ENCODE data around the gene CCL20.

Gene CCL20

GRCh38 chr2:227780981-227781615 lies 32.5 kb upstream of the CCL20 start:
- Histone ChIP-seq H3K36me3 (ENCODE audit: control insufficient read depth in 2 of 2, insufficient read depth in 1 of 2, low read length in 2 of 2) (no peaks in the 10 kb centered on the region), H3K4me3 (ENCODE audit: low read depth, low read length) (no peak overlapping the region), H3K4me1 (ENCODE audit: control insufficient read depth, insufficient read depth, low read length) (no peaks in the 10 kb centered on the region), H3K9me3 (ENCODE audit: control insufficient read depth, insufficient read depth, low read depth, low read length) (no peaks in the 10 kb centered on the region), H3K27ac (ENCODE audit: extremely low read depth, low read depth, low read length) (no peak overlapping the region)
- CTCF ChIA-PET, result interaction anchor here (0.5 to 1.3 kb wide), 5 partner anchors 15 to 668 kb away, joined by 3 to 4 read pairs (median 3); no protein-coding TSS in a partner anchor
- no peak for TF ChIP-seq ZNF184 (tag by site-specific recombination; IDR thresholded peaks at IDR 0.05)
- TF ChIP-seq ZBTB44 (tag by site-specific recombination; IDR thresholded peaks at IDR 0.05), result no peak
- TF ChIP-seq TCF7L2 (IDR thresholded peaks at IDR 0.05; ENCODE audit: borderline replicate concordance, low read depth, low read length), result no peak
- no peak for TF ChIP-seq ZFP3 (tag by site-specific recombination; IDR thresholded peaks at IDR 0.05; ENCODE audit: low read depth)
- no peak for TF ChIP-seq GLIS1 (tag by site-specific recombination; IDR thresholded peaks at IDR 0.05)
- no peak for TF ChIP-seq SP2 (tag by site-specific recombination; IDR thresholded peaks at IDR 0.05)
- no peak for TF ChIP-seq ZNF311 (tag by site-specific recombination; IDR thresholded peaks at IDR 0.05; ENCODE audit: borderline replicate concordance)
- TF ChIP-seq ZNF37A (tag by site-specific recombination; IDR thresholded peaks at IDR 0.05), result no peak
- no peak for TF ChIP-seq ZNF26 (tag by site-specific recombination; IDR thresholded peaks at IDR 0.05)
- POLR2A ChIA-PET, result no interaction called here

- H3K36me3 ChIP-seq (ENCODE audit: control insufficient read depth in 2 of 2, insufficient read depth in 1 of 2, low read length in 2 of 2), result no peaks in the 10 kb centered on the region
- no peaks in the 10 kb centered on the region for H3K9me3 ChIP-seq (ENCODE audit: control insufficient read depth, insufficient read depth, low read depth, low read length)
- CTCF ChIA-PET, result interaction anchor here (0.5 to 1.3 kb wide), 4 partner anchors 16 to 669 kb away, joined by 3 to 4 read pairs (median 3); no protein-coding TSS in a partner anchor
- H3K4me3 ChIP-seq (ENCODE audit: low read depth, low read length), result no peak overlapping the region
- no peak overlapping the region for H3K27ac ChIP-seq (ENCODE audit: extremely low read depth, low read depth, low read length)
- POLR2A ChIA-PET, result no interaction called here
- TF ChIP-seq ZNF404 (tag by site-specific recombination; IDR thresholded peaks at IDR 0.05), result no peak
- no peak for TF ChIP-seq ZNF391 (tag by site-specific recombination; IDR thresholded peaks at IDR 0.05; ENCODE audit: borderline replicate concordance, low read depth)
- TF ChIP-seq ZSCAN16 (tag by site-specific recombination; IDR thresholded peaks at IDR 0.05), result no peak
- no peak for TF ChIP-seq ZNF121 (tag by site-specific recombination; IDR thresholded peaks at IDR 0.05)
- TF ChIP-seq ZNF37A (tag by site-specific recombination; IDR thresholded peaks at IDR 0.05), result no peak
- TF ChIP-seq HOXA7 (CRISPR knock-in tag; IDR thresholded peaks at IDR 0.05; ENCODE audit: borderline replicate concordance), result no peak
- no peak for TF ChIP-seq ZNF548 (tag by site-specific recombination; IDR thresholded peaks at IDR 0.05)
- TF ChIP-seq ZNF174 (tag by site-specific recombination; IDR thresholded peaks at IDR 0.05), result no peak
- TF ChIP-seq ZFP41 (tag by site-specific recombination; IDR thresholded peaks at IDR 0.05; ENCODE audit: borderline replicate concordance), result no peak
- TF ChIP-seq ZBTB6 (tag by site-specific recombination; IDR thresholded peaks at IDR 0.05), result no peak
- TF ChIP-seq ZNF223 (tag by site-specific recombination; IDR thresholded peaks at IDR 0.05), result no peak
- no peaks in the 10 kb centered on the region for H3K4me1 ChIP-seq (ENCODE audit: control insufficient read depth, insufficient read depth, low read length)
Observed at GRCh38 chr2:227781841-227782240, 31.8 kb upstream of the CCL20 start.
